ENCODE results near the gene SYS1.

DNA sequence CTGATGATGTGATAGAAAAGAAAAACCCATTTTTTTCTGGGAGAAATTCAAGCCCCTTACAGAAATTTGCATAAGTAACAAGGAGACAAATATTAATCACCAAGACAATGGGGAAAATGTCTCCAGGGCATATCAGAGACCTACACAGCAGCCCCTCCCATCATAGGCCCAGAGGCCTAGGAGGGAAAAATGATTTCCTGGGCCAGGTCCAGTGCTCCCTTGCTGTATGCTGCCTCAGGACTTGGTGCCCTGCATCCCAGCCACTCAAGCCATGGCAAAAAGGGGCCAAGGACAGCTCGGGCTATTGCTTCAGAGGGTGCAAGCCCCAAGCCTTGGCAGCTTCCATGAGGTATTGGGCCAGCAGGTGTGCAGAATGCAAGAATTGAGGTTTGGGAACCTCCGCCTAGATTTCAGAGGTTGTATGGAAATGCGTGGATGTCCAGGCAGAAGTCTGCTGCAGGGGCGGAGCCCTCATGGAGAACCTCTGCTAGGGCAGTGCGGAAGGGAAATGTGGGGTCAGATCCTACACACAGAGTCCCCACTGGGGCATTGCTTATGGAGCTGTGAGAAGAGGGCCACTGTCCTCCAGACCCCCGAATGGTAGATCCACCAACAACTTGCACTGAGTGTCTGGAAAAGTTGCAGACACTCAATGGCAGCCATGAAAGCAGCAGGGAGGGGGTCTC lies 37.5 kb downstream of the SYS1 start:
- TF ChIP-seq, protein P1, sequence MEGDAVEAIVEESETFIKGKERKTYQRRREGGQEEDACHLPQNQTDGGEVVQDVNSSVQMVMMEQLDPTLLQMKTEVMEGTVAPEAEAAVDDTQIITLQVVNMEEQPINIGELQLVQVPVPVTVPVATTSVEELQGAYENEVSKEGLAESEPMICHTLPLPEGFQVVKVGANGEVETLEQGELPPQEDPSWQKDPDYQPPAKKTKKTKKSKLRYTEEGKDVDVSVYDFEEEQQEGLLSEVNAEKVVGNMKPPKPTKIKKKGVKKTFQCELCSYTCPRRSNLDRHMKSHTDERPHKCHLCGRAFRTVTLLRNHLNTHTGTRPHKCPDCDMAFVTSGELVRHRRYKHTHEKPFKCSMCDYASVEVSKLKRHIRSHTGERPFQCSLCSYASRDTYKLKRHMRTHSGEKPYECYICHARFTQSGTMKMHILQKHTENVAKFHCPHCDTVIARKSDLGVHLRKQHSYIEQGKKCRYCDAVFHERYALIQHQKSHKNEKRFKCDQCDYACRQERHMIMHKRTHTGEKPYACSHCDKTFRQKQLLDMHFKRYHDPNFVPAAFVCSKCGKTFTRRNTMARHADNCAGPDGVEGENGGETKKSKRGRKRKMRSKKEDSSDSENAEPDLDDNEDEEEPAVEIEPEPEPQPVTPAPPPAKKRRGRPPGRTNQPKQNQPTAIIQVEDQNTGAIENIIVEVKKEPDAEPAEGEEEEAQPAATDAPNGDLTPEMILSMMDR (IDR thresholded peaks at IDR 0.05), result no peak
- TF ChIP-seq POLR2A (IDR thresholded peaks at IDR 0.05), result no peak

All from adrenal gland (tissue), 5 donors.